Stimulated activated naive B cell treated with anti-CD40 and anti-IgM and Interleukin-4, amounts not matched to agents 10 μg/mL and 1 μg/mL and 100 μg/mL, for 72 hours (primary cell): ENCODE data around the gene NUBPL.

Experiments used
- ATAC-seq, 2 donors: fragments of 150-1000 bp; cut with Tn5 transposase; replicated peaks; 2 replicates each; pipeline ENCODE4 v1.10.0; 2021; ENCODE audit warnings: moderate library complexity in 1 of 2
- DNase-seq: peaks from one replicate; pipeline ENCODE4 v3.0.0; 2021
- H3K27ac Mint-ChIP-seq: one replicate; pipeline ENCODE4 v1.8.0; 2022; ENCODE audit warnings: mild to moderate bottlenecking, mixed read lengths
- H3K27me3 Mint-ChIP-seq, 2 donors: one replicate each; pipeline ENCODE4 v1.8.0; 2022; ENCODE audit warnings: mixed read lengths in 2 of 2
- H3K36me3 Mint-ChIP-seq, 2 donors: one replicate each; pipeline ENCODE4 v1.8.0; 2022; ENCODE audit warnings: mixed read lengths in 2 of 2, mild to moderate bottlenecking in 1 of 2
- H3K4me1 Mint-ChIP-seq, 2 donors: one replicate each; pipeline ENCODE4 v1.8.0; 2022; ENCODE audit warnings: mixed read lengths in 2 of 2, mild to moderate bottlenecking in 1 of 2
- H3K4me3 Mint-ChIP-seq, 2 donors: one replicate each; pipeline ENCODE4 v1.8.0; 2022; ENCODE audit warnings: mild to moderate bottlenecking in 2 of 2, mixed read lengths in 2 of 2, moderate library complexity in 1 of 2
- H3K9me3 Mint-ChIP-seq, 2 donors: one replicate each; pipeline ENCODE4 v1.8.0; 2022; ENCODE audit warnings: mixed read lengths in 2 of 2, mild to moderate bottlenecking in 1 of 2

The NUBPL gene

GRCh38 chr14:31668348-31668747, 107.1 kb downstream of the NUBPL start:
- Mint-ChIP-seq H3K4me3 (no peak overlapping the region), H3K36me3 (peaks cover 34 to 59% of the 10 kb centered on the region in 2 donors), H3K27me3 (no peaks in the 10 kb centered on the region), H3K4me1 (no peaks in the 10 kb centered on the region), H3K9me3 (peaks cover 16 to 26% of the 10 kb centered on the region in 2 donors), H3K27ac (no peak overlapping the region)
- DNase-seq (no peak), ATAC-seq (no peak)

DNA sequence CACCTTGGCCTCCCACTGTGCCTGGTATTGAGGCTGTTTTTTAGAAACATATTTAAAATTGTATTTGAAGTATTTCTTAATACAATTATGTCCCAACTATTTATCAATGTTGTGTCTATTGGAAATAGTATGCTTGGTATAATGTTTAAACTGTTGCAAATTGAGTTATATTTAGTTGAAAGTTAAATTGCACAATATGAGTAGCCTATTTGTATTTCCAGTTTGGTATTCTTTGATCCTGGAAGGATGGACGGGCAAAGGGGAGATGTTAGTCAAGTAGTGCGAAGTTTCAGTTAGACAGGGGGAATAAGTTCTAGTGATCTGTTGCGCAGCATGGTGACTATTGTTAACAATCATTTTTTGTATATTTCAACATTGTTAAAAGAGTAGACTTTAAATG, 111.5 kb downstream of the NUBPL start:
- ATAC-seq = no peak
- H3K36me3 Mint-ChIP-seq = peaks cover 11 to 31% of the 10 kb centered on the region in 2 donors
- H3K27me3 Mint-ChIP-seq = no peaks in the 10 kb centered on the region
- peaks cover 0 to 2% of the 10 kb centered on the region in 2 donors for H3K4me1 Mint-ChIP-seq
- H3K9me3 Mint-ChIP-seq = peaks cover 4 to 11% of the 10 kb centered on the region in 2 donors
- H3K4me3 Mint-ChIP-seq = no peak overlapping the region
- no peak overlapping the region for H3K27ac Mint-ChIP-seq
- no peak for DNase-seq

DNA sequence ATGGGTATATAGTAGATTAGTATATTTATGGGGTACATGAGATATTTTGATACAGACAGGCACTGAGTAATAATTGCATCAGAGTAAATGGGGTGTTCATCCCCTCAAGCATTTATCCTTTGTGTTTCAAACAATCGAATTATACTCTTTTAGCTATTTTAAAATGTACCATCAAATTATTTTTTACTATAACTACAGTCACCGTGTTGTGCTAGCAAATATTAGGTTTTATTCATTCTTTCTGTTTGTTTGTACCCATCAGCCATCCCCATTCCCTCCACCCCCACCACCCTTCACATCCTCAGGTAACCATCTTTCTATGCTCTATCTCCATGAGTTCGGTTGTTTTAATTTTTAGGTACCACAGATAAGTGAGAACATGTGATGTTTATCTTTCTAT, 115.8 kb downstream of the NUBPL start:
- Mint-ChIP-seq H3K27me3 (no peaks in the 10 kb centered on the region), H3K27ac (no peak overlapping the region), H3K36me3 (peaks cover 16 to 30% of the 10 kb centered on the region in 2 donors), H3K9me3 (no peaks in the 10 kb centered on the region), H3K4me1 (peaks cover 7 to 9% of the 10 kb centered on the region in 2 donors), H3K4me3 (no peak overlapping the region)
- DNase-seq = no peak
- ATAC-seq = no peak

DNA sequence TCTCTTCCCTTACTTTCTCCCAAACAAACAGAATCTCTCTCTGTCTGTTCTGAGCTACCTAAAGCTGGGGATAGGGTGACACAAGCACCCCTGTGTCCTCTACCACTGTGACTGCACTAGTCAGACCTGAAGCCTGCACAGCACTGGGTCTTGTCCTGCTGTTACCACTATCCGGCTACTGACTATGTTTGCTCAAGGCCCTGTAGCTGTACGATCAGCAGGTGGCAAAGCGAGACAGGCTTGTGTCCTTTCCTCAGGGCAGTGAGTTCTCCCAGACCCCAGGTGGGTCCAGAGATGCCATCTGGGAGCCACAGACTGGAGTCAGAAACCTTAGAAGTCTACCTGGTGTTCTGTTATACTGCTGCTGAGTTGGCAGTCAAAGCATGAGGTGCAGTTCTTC, 116.4 kb downstream of the NUBPL start:
- Mint-ChIP-seq H3K9me3 (peaks cover under 1 to 1% of the 10 kb centered on the region in 2 donors), H3K27ac (no peak overlapping the region), H3K4me1 (peaks cover 7 to 9% of the 10 kb centered on the region in 2 donors), H3K4me3 (no peak overlapping the region), H3K36me3 (peaks cover 19 to 31% of the 10 kb centered on the region in 2 donors), H3K27me3 (no peaks in the 10 kb centered on the region)
- no peak for ATAC-seq
- DNase-seq = no peak

GRCh38 chr14:31678421-31679249, 117.4 kb downstream of the NUBPL start:
- Mint-ChIP-seq H3K4me1 (peaks cover 7 to 10% of the 10 kb centered on the region in 2 donors), H3K27me3 (no peaks in the 10 kb centered on the region), H3K4me3 (no peak overlapping the region), H3K9me3 (peaks cover 2 to 4% of the 10 kb centered on the region in 2 donors), H3K36me3 (peaks cover 24 to 35% of the 10 kb centered on the region in 2 donors), H3K27ac (no peak overlapping the region)
- no peak for ATAC-seq
- no peak for DNase-seq

GRCh38 chr14:31682768-31683167, 121.6 kb downstream of the NUBPL start:
- no peak for ATAC-seq
- Mint-ChIP-seq H3K36me3 (peaks cover 35 to 48% of the 10 kb centered on the region in 2 donors), H3K4me1 (peaks cover 7 to 8% of the 10 kb centered on the region in 2 donors), H3K27me3 (no peaks in the 10 kb centered on the region), H3K4me3 (no peak overlapping the region), H3K27ac (no peak overlapping the region), H3K9me3 (peaks cover 4 to 5% of the 10 kb centered on the region in 2 donors)
- no peak for DNase-seq

DNA sequence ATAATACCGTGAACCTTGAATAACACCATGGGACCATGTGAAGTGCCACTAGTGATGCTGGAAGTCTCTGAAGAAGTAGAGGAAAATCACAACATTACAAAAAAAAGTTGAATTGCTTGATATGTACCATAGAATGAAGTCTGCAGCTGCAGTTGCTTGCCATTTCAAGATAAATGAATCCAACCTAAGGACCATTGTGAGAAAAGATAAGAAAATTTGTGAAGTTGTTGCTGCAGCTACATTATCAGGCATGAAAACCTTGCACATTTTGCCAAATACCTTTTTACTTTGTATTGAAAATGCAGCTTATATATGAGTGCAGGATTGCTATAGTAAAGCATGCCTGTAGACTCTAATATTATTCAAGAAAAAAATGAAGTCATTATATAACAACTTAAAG, 126.5 kb downstream of the NUBPL start:
- Mint-ChIP-seq H3K27me3 (no peaks in the 10 kb centered on the region), H3K27ac (no peak overlapping the region), H3K4me3 (no peak overlapping the region), H3K9me3 (peaks cover 2 to 4% of the 10 kb centered on the region in 2 donors), H3K36me3 (peaks cover 28 to 33% of the 10 kb centered on the region in 2 donors), H3K4me1 (peaks cover 0 to 4% of the 10 kb centered on the region in 2 donors)
- DNase-seq = no peak
- ATAC-seq = no peak

- no peak overlapping the region for H3K27ac Mint-ChIP-seq
- ATAC-seq = no peak
- DNase-seq = no peak
These were observed 128.9 kb downstream of the NUBPL start for GRCh38 chr14:31690056-31690455.

DNA sequence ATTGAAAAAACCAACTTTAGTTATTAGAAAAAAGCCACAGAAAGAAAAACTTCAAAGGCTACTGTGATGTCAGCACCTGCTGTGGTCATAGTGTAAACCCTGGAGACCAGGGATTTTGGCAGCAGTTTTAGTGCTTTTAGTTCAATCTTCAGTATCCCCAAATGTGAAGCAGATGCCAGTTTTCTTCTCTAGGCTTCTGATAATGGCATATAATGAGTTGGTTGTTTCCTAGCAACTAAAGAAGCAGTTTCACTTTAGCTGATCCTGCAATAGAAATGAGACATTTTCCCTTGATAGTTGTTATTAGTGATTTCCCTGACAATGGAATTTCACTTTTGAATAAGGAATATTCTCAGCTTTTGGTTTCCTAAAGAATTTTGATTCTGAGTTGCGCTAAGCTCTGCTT, 131.2 kb downstream of the NUBPL start:
- Mint-ChIP-seq H3K4me3 (no peak overlapping the region), H3K4me1 (peaks cover 0 to 3% of the 10 kb centered on the region in 2 donors), H3K27me3 (no peaks in the 10 kb centered on the region), H3K9me3 (no peaks in the 10 kb centered on the region), H3K36me3 (peaks cover 9 to 10% of the 10 kb centered on the region in 2 donors), H3K27ac (no peak overlapping the region)
- DNase-seq = no peak
- no peak for ATAC-seq

More at GRCh38 chr14:31690056-31690455, 128.9 kb downstream of the NUBPL start:
- H3K27me3 Mint-ChIP-seq = no peaks in the 10 kb centered on the region
- no peak overlapping the region for H3K4me3 Mint-ChIP-seq
- H3K36me3 Mint-ChIP-seq = peaks cover 15 to 17% of the 10 kb centered on the region in 2 donors
- no peaks in the 10 kb centered on the region for H3K9me3 Mint-ChIP-seq
- peaks cover 0 to 3% of the 10 kb centered on the region in 2 donors for H3K4me1 Mint-ChIP-seq

- no peak for DNase-seq
- no peak overlapping the region for H3K4me3 Mint-ChIP-seq
- H3K9me3 Mint-ChIP-seq = peaks cover under 1 to 3% of the 10 kb centered on the region in 2 donors
- H3K4me1 Mint-ChIP-seq = peaks cover 0 to 1% of the 10 kb centered on the region in 2 donors
- H3K27ac Mint-ChIP-seq = no peak overlapping the region
- peaks cover 3 to 11% of the 10 kb centered on the region in 2 donors for H3K36me3 Mint-ChIP-seq
- no peaks in the 10 kb centered on the region for H3K27me3 Mint-ChIP-seq
- ATAC-seq = no peak
These were observed 135.2 kb downstream of the NUBPL start for GRCh38 chr14:31696378-31696777.

GRCh38 chr14:31699809-31700208, 138.6 kb downstream of the NUBPL start:
- DNase-seq (no peak), ATAC-seq (no peak)
- H3K27me3 Mint-ChIP-seq = no peaks in the 10 kb centered on the region
- no peaks in the 10 kb centered on the region for H3K4me1 Mint-ChIP-seq
- H3K36me3 Mint-ChIP-seq = peaks cover 33 to 42% of the 10 kb centered on the region in 2 donors
- H3K27ac Mint-ChIP-seq = no peak overlapping the region
- H3K4me3 Mint-ChIP-seq = no peak overlapping the region
- H3K9me3 Mint-ChIP-seq = peaks cover 7 to 11% of the 10 kb centered on the region in 2 donors

DNA sequence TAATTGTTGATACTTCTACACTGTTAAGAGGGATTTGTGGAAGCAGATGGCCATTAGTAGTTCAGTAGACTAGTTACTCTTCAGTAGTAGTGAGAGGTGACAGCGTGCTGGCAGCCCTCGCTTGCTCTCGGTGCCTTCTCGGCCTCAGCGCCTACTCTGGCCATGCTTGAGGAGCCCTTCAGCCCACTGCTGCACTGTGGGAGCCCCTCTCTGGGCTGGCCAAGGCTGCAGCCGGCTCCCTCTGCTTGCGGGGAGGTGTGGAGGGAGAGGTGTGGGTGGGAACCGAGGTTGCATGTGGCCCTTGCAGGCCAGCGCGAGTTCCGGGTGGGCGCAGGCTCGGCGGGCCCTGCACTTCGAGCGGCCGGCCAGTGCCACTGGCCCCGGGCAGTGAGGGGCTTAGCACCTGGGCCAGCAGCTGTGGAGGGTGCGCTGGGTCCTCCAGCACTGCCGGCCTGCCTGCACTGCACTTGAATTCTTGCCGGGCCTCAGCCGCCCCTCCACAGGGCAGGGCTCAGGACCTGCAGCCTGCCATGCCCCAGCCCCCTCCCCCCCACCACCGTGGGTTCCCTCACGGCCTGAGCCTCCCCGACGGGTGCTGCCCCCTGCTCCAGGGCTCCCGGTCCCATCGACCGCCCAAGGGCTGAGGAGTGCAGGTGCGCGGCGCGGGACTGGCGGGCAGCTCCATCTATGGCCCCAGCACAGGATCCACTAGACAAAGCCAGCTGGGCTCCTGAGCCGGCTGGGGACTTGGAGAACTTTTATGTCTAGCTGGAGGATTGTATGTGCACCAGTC, 139.3 kb downstream of the NUBPL start:
- Mint-ChIP-seq H3K36me3 (peaks cover 39 to 49% of the 10 kb centered on the region in 2 donors), H3K27ac (no peak overlapping the region), H3K4me1 (no peaks in the 10 kb centered on the region), H3K27me3 (no peaks in the 10 kb centered on the region), H3K9me3 (peaks cover 7 to 11% of the 10 kb centered on the region in 2 donors), H3K4me3 (no peak overlapping the region)
- no peak for DNase-seq
- no peak for ATAC-seq

- DNase-seq = no peak
- ATAC-seq = no peak
- Mint-ChIP-seq H3K4me1 (no peaks in the 10 kb centered on the region), H3K27ac (no peak overlapping the region), H3K9me3 (peaks cover 8 to 13% of the 10 kb centered on the region in 2 donors), H3K27me3 (no peaks in the 10 kb centered on the region), H3K36me3 (peaks cover 48 to 55% of the 10 kb centered on the region in 2 donors), H3K4me3 (no peak overlapping the region)
These were observed 140.9 kb downstream of the NUBPL start for GRCh38 chr14:31702130-31702529.

DNA sequence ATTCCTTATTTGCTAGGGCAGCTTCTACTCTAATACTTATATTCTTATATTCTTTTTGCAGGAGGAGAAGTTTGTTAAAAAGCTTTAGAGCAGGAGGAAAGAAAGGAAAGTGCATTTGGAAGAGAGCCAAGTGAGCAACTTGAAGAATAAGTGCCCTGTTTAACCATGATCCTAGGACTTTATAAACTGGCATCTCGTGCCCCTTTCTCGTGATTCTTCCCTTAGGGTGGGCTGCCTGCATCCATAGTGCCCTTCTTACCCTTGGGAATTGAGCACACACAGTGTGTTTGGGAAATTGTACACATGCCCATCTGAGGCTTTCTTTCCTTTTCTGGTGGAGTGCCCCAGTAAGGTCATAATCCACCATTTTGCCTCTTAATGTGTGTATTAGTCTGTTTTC, 141.9 kb downstream of the NUBPL start:
- Mint-ChIP-seq H3K27me3 (no peaks in the 10 kb centered on the region), H3K4me3 (no peak overlapping the region), H3K36me3 (peaks cover 50 to 59% of the 10 kb centered on the region in 2 donors), H3K27ac (no peak overlapping the region), H3K4me1 (no peaks in the 10 kb centered on the region), H3K9me3 (peaks cover 11 to 14% of the 10 kb centered on the region in 2 donors)
- no peak for DNase-seq
- no peak for ATAC-seq
